Measurements from ENCODE around the gene EHBP1L1. TPM values are rescaled to one million over a fixed set of nuclear protein-coding genes. Genes with fewer than 3 reads are reported as not detected.

The EHBP1L1 gene
- polyA plus RNA-seq, 1 donor from 2014 or later: 18.3 TPM

GRCh38 chr11:65621460-65621859 is 45.6 kb downstream of the EHBP1L1 start:
- no peak overlapping the region for H3K4me3 ChIP-seq (ENCODE audit: low read length)
- no peak overlapping the region for H3K4me2 ChIP-seq (ENCODE audit: low read length)
- H3F3A ChIP-seq (ENCODE audit: insufficient read depth, low read length, poor library complexity, severe bottlenecking): no peaks in the 10 kb centered on the region
- H4K20me1 ChIP-seq (ENCODE audit: insufficient read depth): no peaks in the 10 kb centered on the region
- H3K9me3 ChIP-seq (ENCODE audit: low read length): no peaks in the 10 kb centered on the region
- H3K36me3 ChIP-seq (ENCODE audit: insufficient read depth, low read length): no peaks in the 10 kb centered on the region
- no peak overlapping the region for H2AFZ ChIP-seq (ENCODE audit: low read depth, low read length)
- TF ChIP-seq RAD21 (conservative IDR thresholded peaks at IDR 0.05) (no peak), MXI1 (conservative IDR thresholded peaks at IDR 0.05; ENCODE audit: poor library complexity, severe bottlenecking) (no peak), SMC3 (conservative IDR thresholded peaks at IDR 0.05; ENCODE audit: poor library complexity) (no peak), TAF1 (IDR thresholded peaks at IDR 0.05; ENCODE audit: low read depth) (no peak), EP300 (conservative IDR thresholded peaks at IDR 0.05; ENCODE audit: poor library complexity, severe bottlenecking) (no peak), REST (IDR thresholded peaks at IDR 0.05; ENCODE audit: borderline replicate concordance) (no peak), POLR2AphosphoS5 (IDR thresholded peaks at IDR 0.05) (no peak), CTCF (IDR thresholded peaks at IDR 0.05; ENCODE audit: poor library complexity, severe bottlenecking) (no peak), EZH2 (IDR thresholded peaks at IDR 0.05; ENCODE audit: borderline replicate concordance, insufficient read depth, low read length, poor library complexity, severe bottlenecking) (no peak)
- no peak overlapping the region for H3K27ac ChIP-seq (ENCODE audit: low read length)
- H3K9ac ChIP-seq (ENCODE audit: low read length): no peak overlapping the region
- no peaks in the 10 kb centered on the region for H3K27me3 ChIP-seq (ENCODE audit: insufficient read depth, low read depth, low read length)
- no peaks in the 10 kb centered on the region for H3K9me2 ChIP-seq (ENCODE audit: insufficient read depth, low read length)
- H3K79me2 ChIP-seq (replicated peaks; ENCODE audit: insufficient read depth, low read length): peaks cover 10% of the 10 kb centered on the region

GRCh38 chr11:65622011-65622410 is 46.2 kb downstream of the EHBP1L1 start:
- Histone ChIP-seq H3K9ac (ENCODE audit: low read length) (no peak overlapping the region), H2AFZ (ENCODE audit: low read depth, low read length) (no peak overlapping the region), H3K27me3 (ENCODE audit: insufficient read depth, low read depth, low read length) (no peaks in the 10 kb centered on the region), H4K20me1 (ENCODE audit: insufficient read depth) (no peaks in the 10 kb centered on the region), H3K4me2 (ENCODE audit: low read length) (no peak overlapping the region), H3F3A (ENCODE audit: insufficient read depth, low read length, poor library complexity, severe bottlenecking) (no peaks in the 10 kb centered on the region), H3K4me3 (ENCODE audit: low read length) (no peak overlapping the region), H3K9me3 (ENCODE audit: low read length) (no peaks in the 10 kb centered on the region), H3K27ac (ENCODE audit: low read length) (no peak overlapping the region), H3K79me2 (replicated peaks; ENCODE audit: insufficient read depth, low read length) (peaks cover 4% of the 10 kb centered on the region), H3K36me3 (ENCODE audit: insufficient read depth, low read length) (no peaks in the 10 kb centered on the region), H3K9me2 (ENCODE audit: insufficient read depth, low read length) (no peaks in the 10 kb centered on the region)
- no peak for TF ChIP-seq SMC3 (conservative IDR thresholded peaks at IDR 0.05; ENCODE audit: poor library complexity)

GRCh38 chr11:65623177-65623576 is 47.3 kb downstream of the EHBP1L1 start:
- Histone ChIP-seq H3K4me3 (ENCODE audit: low read length) (no peak overlapping the region), H3F3A (ENCODE audit: insufficient read depth, low read length, poor library complexity, severe bottlenecking) (no peaks in the 10 kb centered on the region), H3K36me3 (ENCODE audit: insufficient read depth, low read length) (no peaks in the 10 kb centered on the region), H3K9me3 (ENCODE audit: low read length) (no peaks in the 10 kb centered on the region), H3K27ac (ENCODE audit: low read length) (no peak overlapping the region), H2AFZ (ENCODE audit: low read depth, low read length) (no peak overlapping the region), H4K20me1 (ENCODE audit: insufficient read depth) (no peaks in the 10 kb centered on the region), H3K9ac (ENCODE audit: low read length) (no peak overlapping the region), H3K4me2 (ENCODE audit: low read length) (no peak overlapping the region), H3K79me2 (replicated peaks; ENCODE audit: insufficient read depth, low read length) (no peaks in the 10 kb centered on the region), H3K27me3 (ENCODE audit: insufficient read depth, low read depth, low read length) (no peaks in the 10 kb centered on the region), H3K9me2 (ENCODE audit: insufficient read depth, low read length) (no peaks in the 10 kb centered on the region)
- TF ChIP-seq MXI1 (conservative IDR thresholded peaks at IDR 0.05; ENCODE audit: poor library complexity, severe bottlenecking) (no peak), SMC3 (conservative IDR thresholded peaks at IDR 0.05; ENCODE audit: poor library complexity) (no peak), TAF1 (IDR thresholded peaks at IDR 0.05; ENCODE audit: low read depth) (no peak)

All from neural cell (in vitro differentiated cells).